Dermis blood vessel endothelial cell (primary cell): ENCODE measurements around the gene ADPGK. TPM values are rescaled to one million over a fixed set of nuclear protein-coding genes. Genes with fewer than 3 reads are reported as not detected.
"Not testable (repeated sequence)": the region's sequence is repeated elsewhere in the genome, so short reads cannot be mapped to it uniquely, and the experiment has no call there.

ENCODE experiments used
- DNase-seq: peaks from one replicate; pipeline ENCODE4 v3.0.0; 2010
- total RNA-seq: library from RNA; depleted of rRNA; stranded (reverse); fragments of >200 nt; gene quantifications from 2 replicates; pipeline ENCODE4 v1.2.3, GENCODE V29; 2014

ADPGK gene
- total RNA-seq, result 49.1 and 51.6 TPM in 2 replicates

- DNase-seq, result peak; percentile 96
Observed at GRCh38 chr15:72783640-72784455, at the start of gene ADPGK. Gene ADPGK (minus strand): TSS chr15:72783758. CDS start chr15:72783691, 67 bp downstream.

- DNase-seq, result no peak
Observed at GRCh38 chr15:72827226-72827625, 43.7 kb upstream of the ADPGK start.

GRCh38 chr15:72826611-72827010, 43.1 kb upstream of the ADPGK start:
- DNase-seq, result no peak

GRCh38 chr15:72825829-72826228, 42.3 kb upstream of the ADPGK start:
- DNase-seq, result no peak

- no peak for DNase-seq
Observed at GRCh38 chr15:72824781-72825180, 41.2 kb upstream of the ADPGK start.

- DNase-seq, result no peak
Observed at GRCh38 chr15:72824112-72824511, 40.6 kb upstream of the ADPGK start.

GRCh38 chr15:72820278-72820677, 36.7 kb upstream of the ADPGK start:
- no peak for DNase-seq

GRCh38 chr15:72818632-72819031, 35.1 kb upstream of the ADPGK start:
- DNase-seq, result no peak

GRCh38 chr15:72813345-72814004, 29.9 kb upstream of the ADPGK start:
- no peak for DNase-seq

- DNase-seq, result no peak
Observed at GRCh38 chr15:72809329-72809728, 25.8 kb upstream of the ADPGK start.

- DNase-seq, result not testable (repeated sequence)
Observed at GRCh38 chr15:72807346-72807745, 23.8 kb upstream of the ADPGK start.

GRCh38 chr15:72803006-72803405, 19.4 kb upstream of the ADPGK start:
- no peak for DNase-seq

GRCh38 chr15:72801590-72802325, 18.2 kb upstream of the ADPGK start:
- no peak for DNase-seq

GRCh38 chr15:72800833-72801481, 17.4 kb upstream of the ADPGK start:
- no peak for DNase-seq

GRCh38 chr15:72797834-72798233, 14.3 kb upstream of the ADPGK start:
- no peak for DNase-seq

- no peak for DNase-seq
Observed at GRCh38 chr15:72797338-72797689, 13.8 kb upstream of the ADPGK start.

GRCh38 chr15:72796515-72797337, 13.2 kb upstream of the ADPGK start:
- DNase-seq, result peak; percentile 12

- no peak for DNase-seq
Observed at GRCh38 chr15:72796210-72796514, 12.6 kb upstream of the ADPGK start.

- no peak for DNase-seq
Observed at GRCh38 chr15:72793766-72794660, 10.5 kb upstream of the ADPGK start.

- no peak for DNase-seq
Observed at GRCh38 chr15:72792431-72792830, 8.9 kb upstream of the ADPGK start.

GRCh38 chr15:72790302-72790910, 6.8 kb upstream of the ADPGK start:
- DNase-seq, result no peak
